Transverse colon (tissue), 4 donors: ENCODE data around the gene ZBTB16. TPM values are rescaled to one million over a fixed set of nuclear protein-coding genes. Genes with fewer than 3 reads are reported as not detected.

Experiments used
- DNase-seq: peaks from one replicate; pipeline ENCODE4 v3.0.0-alpha.2; 2019
- H3K27ac ChIP-seq, 4 donors: fragments of 200-600 bp; sonication (generic); 2 replicates each; pipeline ENCODE4 v1.5.1; 2016 to 2018; ENCODE audit warnings: inconsistent platforms in 4 of 4
- H3K27me3 ChIP-seq: fragments of 200-600 bp; sonication (generic); 2 replicates; pipeline ENCODE4 v1.5.1; 2017; ENCODE audit warnings: inconsistent platforms
- H3K36me3 ChIP-seq, 4 donors: fragments of 200-600 bp; sonication (generic); 2 replicates each; pipeline ENCODE4 v1.5.1; 2017 to 2019; ENCODE audit warnings: inconsistent platforms in 4 of 4
- H3K4me1 ChIP-seq, 4 donors: fragments of 200-600 bp; sonication (generic); 2 replicates each; pipeline ENCODE4 v1.5.1; 2017 to 2020; ENCODE audit warnings: inconsistent platforms in 4 of 4
- H3K4me3 ChIP-seq, 4 donors: fragments of 200-600 bp; sonication (generic); 1 replicate in 1 of 4; 2 replicates in 3 of 4; pipeline versions ENCODE4 v1.5.1 to v1.6.1; 2017 to 2019; ENCODE audit warnings: inconsistent platforms in 4 of 4
- H3K9me3 ChIP-seq, 2 donors: fragments of 200-600 bp; sonication (generic); 2 replicates each; pipeline ENCODE4 v1.5.1; 2017 to 2019; ENCODE audit warnings: inconsistent platforms in 2 of 2
- CTCF ChIP-seq, 5 experiments: fragments of 200-600 bp in 3 of 5; fragments of 450-650 bp in 2 of 5; sonication (generic) in 3 of 5; IDR thresholded peaks; 1 replicate in 2 of 5; 2 replicates in 3 of 5; pipeline ENCODE4 v1.5.1; 2016 to 2017; ENCODE audit warnings: antibody characterized with exemption in 5 of 5, inconsistent platforms in 3 of 5, mild to moderate bottlenecking in 2 of 5, moderate library complexity in 1 of 5
- EP300 ChIP-seq: sonication (generic); formaldehyde crosslinking; IDR thresholded peaks from one replicate; pipeline ENCODE4 v1.6.1; 2017; ENCODE audit warnings: antibody characterized with exemption, low read depth
- POLR2A ChIP-seq: fragments of 450-650 bp; IDR thresholded peaks from one replicate; pipeline ENCODE4 v1.6.1; 2016; ENCODE audit warnings: antibody characterized with exemption, mild to moderate bottlenecking, moderate library complexity
- POLR2AphosphoS5 ChIP-seq, 3 donors: sonication (generic); formaldehyde crosslinking; IDR thresholded peaks; one replicate each; pipeline ENCODE4 v1.6.1; 2016; ENCODE audit warnings: antibody characterized with exemption in 3 of 3
- WGBS, 2 donors: methylation state at CpG; one replicate each; pipeline ENCODE4 v1.1.5; 2018; ENCODE audit warnings: low coverage in 1 of 2; 5-methylcytosine and 5-hydroxymethylcytosine counted together
- in situ Hi-C, 4 donors: fragments of 200-750 bp; cut with MboI; loops; one replicate each; pipeline versions ENCODE4 v1.15.0 to v1.15.1; 2017; ENCODE audit warnings: low sequenced_read_pairs in 3 of 4, low pct_ligation_motif_present in 1 of 4, low pct_unique_long_range_greater_than_20kb in 1 of 4
- intact Hi-C: fragments of 100-400 bp; cut with DNase I; formaldehyde crosslinking; loops from one replicate; pipeline ENCODE4 v1.15.1; 2023; ENCODE audit warnings: low total_unique reads
- total RNA-seq, 4 donors: library from RNA; depleted of rRNA; stranded (reverse); fragments of >200 nt; gene quantifications; one replicate each; pipeline ENCODE4 v1.1.0, GENCODE V29; 2016

The ZBTB16 gene
- total RNA-seq, 4 donors from 2014 or later, result 108 to 271 (median 155) TPM

GRCh38 chr11:114158886-114159285, 99.4 kb downstream of the ZBTB16 start:
- intact Hi-C loops, result no loop called here
- no peak overlapping the region for H3K4me3 ChIP-seq
- H3K4me1 ChIP-seq, result peaks cover 72 to 83% (median 76%) of the 10 kb centered on the region in 4 donors
- peaks cover 0 to 14% (median 0%) of the 10 kb centered on the region in 4 donors for H3K36me3 ChIP-seq
- no peak for DNase-seq
- in situ Hi-C loops, result no loop called here
- no peaks in the 10 kb centered on the region for H3K9me3 ChIP-seq
- peak overlapping the region; percentile 94 to 96 (median 96) for H3K27ac ChIP-seq
- H3K27me3 ChIP-seq, result no peaks in the 10 kb centered on the region
- 96% methylated on average over 7 of the region's 7 CpGs; no CpG with 5 or more reads in 1 of the 2 donors for WGBS, 2 donors
- TF ChIP-seq CTCF (IDR thresholded peaks at IDR 0.05), result no peak
- TF ChIP-seq EP300, result no peak
- TF ChIP-seq POLR2A, result no peak
- no peak for TF ChIP-seq POLR2AphosphoS5 (IDR thresholded peaks at IDR 0.05)

DNA sequence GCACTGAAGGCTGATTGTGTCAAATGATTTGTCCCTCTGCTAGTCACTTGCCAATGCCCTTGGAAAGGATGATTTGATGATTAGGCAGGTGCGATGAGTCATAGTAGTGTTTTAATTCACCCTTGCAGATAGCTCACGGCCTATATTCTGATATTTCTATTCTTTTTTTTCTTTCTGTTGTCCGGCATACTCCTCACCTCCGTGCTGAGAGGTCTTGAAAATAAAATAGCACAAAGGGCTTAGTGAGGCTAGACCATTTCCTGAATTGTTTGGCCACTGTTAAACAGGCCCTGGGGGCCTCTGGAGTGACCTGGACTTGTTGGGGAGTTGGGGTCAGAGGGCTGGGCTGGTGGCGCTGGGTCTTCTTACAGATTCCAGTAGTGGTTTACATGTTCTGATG, 99.8 kb downstream of the ZBTB16 start:
- Histone ChIP-seq H3K4me1 (peaks cover 72 to 83% (median 76%) of the 10 kb centered on the region in 4 donors), H3K9me3 (no peaks in the 10 kb centered on the region), H3K27ac (peak overlapping the region; percentile 94 to 96 (median 96)), H3K4me3 (no peak overlapping the region), H3K27me3 (no peaks in the 10 kb centered on the region), H3K36me3 (peaks cover 0 to 14% (median 0%) of the 10 kb centered on the region in 4 donors)
- WGBS, 2 donors, result 32 to 83% methylated on average over 1 to 5 of the region's 5 CpGs
- DNase-seq, result no peak
- in situ Hi-C loops, result no loop called here
- intact Hi-C loops, result no loop called here
- no peak for TF ChIP-seq EP300
- TF ChIP-seq POLR2AphosphoS5 (IDR thresholded peaks at IDR 0.05), result peak in 1 of 3 donors; percentile 25
- TF ChIP-seq CTCF (IDR thresholded peaks at IDR 0.05), result no peak
- TF ChIP-seq POLR2A, result no peak

- in situ Hi-C loops, result no loop called here
- 0 to 15% methylated on average over 3 to 18 of the region's 18 CpGs for WGBS, 2 donors
Measured at GRCh38 chr11:114159802-114160632, 100.5 kb downstream of the ZBTB16 start.

More at GRCh38 chr11:114159802-114160632, 100.5 kb downstream of the ZBTB16 start:
- peaks cover 74 to 83% (median 79%) of the 10 kb centered on the region in 4 donors for H3K4me1 ChIP-seq
- peak; percentile 99 for DNase-seq
- intact Hi-C loops, result loop anchor here (2.0 to 5.0 kb wide), 2 partner anchors 37 to 109 kb away; no protein-coding TSS in a partner anchor
- no peaks in the 10 kb centered on the region for H3K9me3 ChIP-seq
- H3K27me3 ChIP-seq, result no peaks in the 10 kb centered on the region
- H3K4me3 ChIP-seq, result peak overlapping the region in 1 of 4 donors; percentile 30
- peaks cover 0 to 14% (median 0%) of the 10 kb centered on the region in 4 donors for H3K36me3 ChIP-seq
- peak overlapping the region; percentile 94 to 96 (median 96) for H3K27ac ChIP-seq
- TF ChIP-seq CTCF (IDR thresholded peaks at IDR 0.05) (peak in 2 of 5 experiments; percentile 2 to 24), POLR2AphosphoS5 (IDR thresholded peaks at IDR 0.05) (peak; percentile 97 to 99 (median 99)), POLR2A (peak; percentile 71), EP300 (peak; percentile 100)
